Suppressor macrophage treated with lipopolysaccharide for 4 hours (primary cell): ENCODE measurements around the gene FOXD4L4.
"Not testable (repeated sequence)": the region's sequence is repeated elsewhere in the genome, so short reads cannot be mapped to it uniquely, and the experiment has no call there.

Experiments used
- DNase-seq: peaks from one replicate; pipeline ENCODE4 v3.0.0-alpha.2; 2020

The FOXD4L4 gene

GRCh38 chr9:65737096-65737564, at the start of gene FOXD4L4:
FOXD4L4 (plus strand) TSS chr9:65737146; CDS start chr9:65737146, 0 bp downstream.
- DNase-seq = not testable (repeated sequence)

DNA sequence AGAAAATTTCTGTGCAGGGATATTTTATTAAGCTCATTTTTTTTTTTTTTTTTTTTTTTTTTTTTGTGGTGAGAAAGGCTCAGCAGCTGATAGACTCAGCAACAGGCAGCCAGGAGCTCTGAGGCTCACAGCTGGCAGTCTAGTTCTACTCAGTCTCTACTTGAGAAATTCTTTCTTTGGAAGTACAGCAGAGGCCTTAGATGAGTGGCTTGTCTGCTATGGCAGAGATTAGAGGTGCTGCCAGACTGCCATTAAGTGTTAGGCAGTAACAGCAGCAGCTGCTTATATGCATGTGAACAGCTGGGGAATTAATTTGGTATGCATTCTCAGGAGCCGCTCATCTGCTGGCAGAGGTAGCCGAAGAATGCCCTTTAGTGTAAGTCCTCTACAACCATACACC, 33.4 kb upstream of the FOXD4L4 start:
- DNase-seq = not testable (repeated sequence)

DNA sequence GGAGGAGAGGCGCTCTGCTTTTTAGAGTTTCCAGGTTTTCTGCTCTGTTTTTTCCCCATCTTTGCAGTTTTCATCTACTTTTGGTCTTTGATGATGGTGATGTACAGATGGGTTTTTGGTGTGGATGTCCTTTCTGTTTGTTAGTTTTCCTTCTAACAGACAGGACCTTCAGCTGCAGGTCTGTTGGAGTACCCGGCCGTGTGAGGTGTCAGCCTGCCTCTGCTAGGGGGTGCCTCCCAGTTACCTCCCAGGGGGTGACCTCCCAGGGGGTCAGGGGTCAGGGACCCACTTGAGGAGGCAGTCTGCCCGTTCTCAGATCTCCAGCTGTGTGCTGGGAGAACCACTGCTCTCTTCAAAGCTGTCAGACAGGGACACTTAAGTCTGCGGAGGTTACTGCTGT, 22.5 kb upstream of the FOXD4L4 start:
- DNase-seq = not testable (repeated sequence)

DNA sequence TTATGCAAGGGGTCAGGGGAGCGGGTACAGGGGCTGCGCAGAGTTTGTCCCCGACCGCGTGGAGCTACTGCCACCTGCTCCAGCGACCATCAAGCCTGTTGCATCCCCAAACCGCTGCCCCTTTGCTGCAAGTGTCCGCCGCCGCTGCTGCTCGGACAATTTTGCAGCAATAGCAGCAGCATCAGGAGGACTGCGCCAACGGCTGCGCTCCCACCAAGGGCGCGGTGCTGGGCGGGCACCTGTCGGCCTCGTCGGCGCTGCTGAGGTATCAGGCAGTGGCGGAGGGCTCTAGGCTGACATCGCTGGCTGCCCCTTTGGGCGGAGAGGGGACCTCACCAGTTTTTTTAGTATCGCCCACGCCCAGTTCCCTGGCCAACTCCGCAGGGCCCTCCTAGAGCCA, 1.2 kb downstream of the FOXD4L4 start:
- DNase-seq = not testable (repeated sequence)
